ENCODE data around the gene VPS13D.

The VPS13D gene

DNA sequence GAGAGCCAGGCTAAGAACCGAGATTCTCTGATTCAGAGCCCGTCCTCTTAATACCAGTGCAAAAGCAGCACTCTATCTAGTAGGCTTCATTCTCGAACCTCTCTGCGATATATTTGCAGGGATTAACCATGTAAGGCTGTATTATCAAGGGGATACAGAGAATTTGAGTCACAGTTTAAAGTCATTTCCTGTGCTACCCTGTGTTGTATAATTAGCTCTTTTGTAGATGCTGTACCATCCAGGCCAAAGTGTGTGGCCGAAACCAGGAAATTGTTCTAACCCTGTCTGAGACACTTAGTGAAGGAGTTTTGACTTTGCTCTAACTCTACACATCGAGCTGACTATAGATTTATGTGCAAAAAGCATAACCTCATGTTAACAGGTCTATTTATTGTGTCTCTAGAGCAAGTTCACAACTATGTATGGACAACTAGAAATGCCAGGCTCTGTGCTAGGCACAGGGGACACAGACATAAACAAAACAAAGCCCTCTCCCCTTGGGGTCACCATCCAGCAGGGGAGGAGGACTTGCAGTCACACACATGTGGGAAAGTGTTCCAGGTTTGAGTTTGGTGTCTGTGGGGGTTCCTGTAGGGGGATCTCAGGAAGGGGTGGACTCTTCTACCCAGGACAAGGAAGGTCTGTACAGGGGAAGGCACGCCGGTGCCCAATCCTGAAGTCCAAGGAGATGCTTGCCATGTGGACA is 206.0 kb downstream of the VPS13D start:
- H3K4me3 ChIP-seq (ENCODE audit: low read length), result no peak overlapping the region
- 97% methylated on average over 8 of the region's 8 CpGs for WGBS
- H3K27me3 ChIP-seq (ENCODE audit: insufficient read depth, low read length), result no peaks in the 10 kb centered on the region
- no peak overlapping the region for H3K9ac ChIP-seq (ENCODE audit: low read depth, low read length)
- 0 out of 2 replicates have a peak, but pooled peaks cover 5% of the 10 kb centered on the region for H3K36me3 ChIP-seq (ENCODE audit: insufficient read depth, low read length)
- peaks cover 7% of the 10 kb centered on the region; the same call in 1 of the 2 replicates for H3K4me1 ChIP-seq (ENCODE audit: insufficient read depth, low read length)
- H3K9me3 ChIP-seq (ENCODE audit: insufficient read depth, low read depth, low read length), result no peaks in the 10 kb centered on the region
- H3K27ac ChIP-seq (ENCODE audit: low read depth, low read length), result no peak overlapping the region

DNA sequence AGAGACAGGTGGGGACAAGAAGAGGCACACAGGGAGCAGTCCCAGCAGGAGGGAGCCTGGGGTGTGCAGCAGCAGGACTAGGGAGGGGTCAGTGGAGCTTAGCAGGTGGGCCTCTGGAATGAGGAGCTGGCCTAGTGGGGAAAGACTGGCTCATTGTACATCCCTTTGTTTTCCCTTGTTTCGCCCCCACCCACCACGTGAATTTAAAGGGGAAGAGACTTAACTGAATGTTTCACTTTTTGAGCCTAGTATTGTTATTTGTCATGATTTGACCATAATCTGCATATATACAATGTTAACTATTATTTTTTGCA is 206.5 kb downstream of the VPS13D start:
- Histone ChIP-seq H3K4me1 (ENCODE audit: insufficient read depth, low read length) (peaks cover 7% of the 10 kb centered on the region; the same call in 1 of the 2 replicates), H3K27ac (ENCODE audit: low read depth, low read length) (no peak overlapping the region), H3K9me3 (ENCODE audit: insufficient read depth, low read depth, low read length) (no peaks in the 10 kb centered on the region), H3K36me3 (ENCODE audit: insufficient read depth, low read length) (peaks cover 5% of the 10 kb centered on the region; the same call in 1 of the 2 replicates), H3K4me3 (ENCODE audit: low read length) (no peak overlapping the region), H3K9ac (ENCODE audit: low read depth, low read length) (no peak overlapping the region), H3K27me3 (ENCODE audit: insufficient read depth, low read length) (no peaks in the 10 kb centered on the region)
- 100% methylated on average over 2 of the region's 2 CpGs for WGBS

DNA sequence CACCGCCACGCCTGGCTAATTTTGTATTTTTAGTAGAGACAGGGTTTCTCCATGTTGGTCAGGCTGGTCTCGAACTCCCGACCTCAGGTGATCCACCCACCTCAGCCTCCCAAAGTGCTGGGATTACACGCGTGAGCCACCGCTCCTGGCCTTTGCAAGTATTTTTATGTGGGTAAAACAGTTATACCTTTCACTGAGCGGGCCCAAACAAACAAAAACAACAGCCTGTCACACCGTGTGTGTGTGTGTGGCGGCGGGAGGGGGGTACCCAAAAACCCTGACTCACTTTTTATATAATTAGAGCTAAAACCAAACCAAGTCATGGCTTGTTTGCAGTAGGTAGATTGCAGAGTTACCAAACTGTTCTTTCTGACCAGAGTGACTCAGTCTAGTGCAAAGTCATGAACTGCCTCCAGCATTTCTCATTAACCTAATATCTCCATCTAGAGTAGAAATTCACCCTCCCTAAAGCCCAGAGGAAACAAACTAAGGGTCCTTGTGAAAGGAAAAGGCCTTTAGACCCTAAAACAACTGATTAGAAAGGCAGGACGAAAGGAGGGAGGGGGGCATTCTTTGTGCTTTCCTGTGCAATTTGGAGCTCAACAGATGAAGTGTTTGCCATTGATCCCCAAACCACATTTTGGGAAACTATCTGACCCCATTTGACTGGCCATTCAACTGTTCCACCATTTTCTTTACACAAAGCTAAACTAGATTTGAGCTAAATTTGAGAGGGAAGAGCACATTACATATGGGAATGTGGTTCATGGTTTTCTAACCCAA is 207.2 kb downstream of the VPS13D start:
- Histone ChIP-seq H3K9me3 (ENCODE audit: insufficient read depth, low read depth, low read length) (no peaks in the 10 kb centered on the region), H3K9ac (ENCODE audit: low read depth, low read length) (no peak overlapping the region), H3K4me1 (ENCODE audit: insufficient read depth, low read length) (peaks cover 7% of the 10 kb centered on the region; the same call in 1 of the 2 replicates), H3K27me3 (ENCODE audit: insufficient read depth, low read length) (no peaks in the 10 kb centered on the region), H3K4me3 (ENCODE audit: low read length) (no peak overlapping the region), H3K27ac (ENCODE audit: low read depth, low read length) (no peak overlapping the region), H3K36me3 (ENCODE audit: insufficient read depth, low read length) (peaks cover 5% of the 10 kb centered on the region; the same call in 1 of the 2 replicates)
- WGBS, result 94% methylated on average over 8 of the region's 12 CpGs

DNA sequence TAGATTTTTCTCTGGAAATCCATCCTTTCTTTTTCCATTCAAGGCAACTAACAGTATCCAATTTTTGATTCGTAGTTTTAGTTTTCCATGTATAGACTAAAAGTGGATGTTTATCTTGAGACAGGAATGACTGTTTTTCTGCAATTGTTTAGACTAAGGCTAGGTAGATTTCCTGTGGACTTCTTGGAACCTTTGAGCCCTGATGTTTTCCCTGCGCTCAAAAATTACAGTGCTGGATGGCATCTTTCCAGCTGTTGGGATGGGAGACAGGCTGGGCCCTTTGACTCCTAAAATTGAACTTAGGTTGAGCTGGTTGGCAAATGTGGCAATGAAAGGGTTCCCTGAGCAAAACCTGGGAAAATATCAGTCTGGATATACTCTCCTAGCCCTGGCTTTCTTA is 207.8 kb downstream of the VPS13D start:
- WGBS, result 96% methylated on average over 2 of the region's 2 CpGs
- no peak overlapping the region for H3K27ac ChIP-seq (ENCODE audit: low read depth, low read length)
- no peak overlapping the region for H3K4me3 ChIP-seq (ENCODE audit: low read length)
- H3K27me3 ChIP-seq (ENCODE audit: insufficient read depth, low read length), result no peaks in the 10 kb centered on the region
- no peak overlapping the region for H3K9ac ChIP-seq (ENCODE audit: low read depth, low read length)
- peaks cover 7% of the 10 kb centered on the region; the same call in 1 of the 2 replicates for H3K4me1 ChIP-seq (ENCODE audit: insufficient read depth, low read length)
- peaks cover 5% of the 10 kb centered on the region; the same call in 1 of the 2 replicates for H3K36me3 ChIP-seq (ENCODE audit: insufficient read depth, low read length)
- no peaks in the 10 kb centered on the region for H3K9me3 ChIP-seq (ENCODE audit: insufficient read depth, low read depth, low read length)

DNA sequence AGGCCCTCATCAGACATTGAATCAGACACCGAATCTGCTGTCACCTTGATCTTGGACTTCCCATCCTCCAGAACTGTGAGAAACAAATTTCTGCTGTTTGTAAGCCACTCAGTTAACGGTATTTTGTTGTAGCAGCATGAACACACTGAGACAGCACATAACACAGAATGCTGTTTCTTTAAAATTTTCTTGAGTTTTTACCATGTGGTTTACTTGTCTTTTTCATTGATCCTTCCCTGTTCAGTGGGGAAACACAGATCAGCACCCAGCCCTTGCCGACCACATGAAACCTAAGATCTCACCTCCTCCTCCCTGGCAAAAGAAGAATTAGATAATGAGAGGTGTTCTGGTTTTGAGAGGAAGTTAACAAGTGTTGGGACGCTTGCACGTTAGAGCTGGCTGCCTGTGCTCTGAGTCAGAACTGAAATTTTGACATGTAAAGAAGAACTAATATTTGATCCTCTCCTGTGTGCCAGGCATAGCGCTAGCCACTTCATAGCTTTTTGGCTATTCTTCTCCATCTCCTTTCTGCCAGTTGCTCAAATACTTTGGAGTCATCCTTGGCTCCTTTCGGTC is 208.6 kb downstream of the VPS13D start:
- Histone ChIP-seq H3K36me3 (ENCODE audit: insufficient read depth, low read length) (peaks cover 5% of the 10 kb centered on the region; the same call in 1 of the 2 replicates), H3K27me3 (ENCODE audit: insufficient read depth, low read length) (no peaks in the 10 kb centered on the region), H3K4me1 (ENCODE audit: insufficient read depth, low read length) (peaks cover 7% of the 10 kb centered on the region; the same call in 1 of the 2 replicates), H3K9ac (ENCODE audit: low read depth, low read length) (no peak overlapping the region), H3K27ac (ENCODE audit: low read depth, low read length) (no peak overlapping the region), H3K4me3 (ENCODE audit: low read length) (no peak overlapping the region), H3K9me3 (ENCODE audit: insufficient read depth, low read depth, low read length) (no peaks in the 10 kb centered on the region)
- WGBS, result 95% methylated on average over 6 of the region's 7 CpGs

DNA sequence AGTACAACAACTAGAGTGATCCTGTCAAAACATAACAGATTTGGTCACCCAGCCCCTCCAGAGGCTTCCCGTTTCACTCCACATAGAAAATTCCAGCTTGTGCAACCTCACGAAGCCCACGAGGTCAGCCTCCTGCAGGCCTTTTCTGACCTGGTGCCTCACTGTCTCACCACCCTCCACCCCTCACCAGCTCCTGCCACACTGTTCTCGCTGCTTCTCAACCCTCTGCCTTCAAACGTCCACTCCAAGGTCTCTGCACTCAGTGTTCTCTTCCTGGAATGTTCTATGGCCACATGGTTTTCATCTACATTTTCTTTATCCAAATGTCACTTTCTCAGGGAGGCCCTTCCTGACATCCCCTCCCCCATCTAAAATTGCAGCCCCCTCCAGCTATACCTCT is 209.2 kb downstream of the VPS13D start:
- H3K4me1 ChIP-seq (ENCODE audit: insufficient read depth, low read length), result peaks cover 5% of the 10 kb centered on the region; the same call in 1 of the 2 replicates

DNA sequence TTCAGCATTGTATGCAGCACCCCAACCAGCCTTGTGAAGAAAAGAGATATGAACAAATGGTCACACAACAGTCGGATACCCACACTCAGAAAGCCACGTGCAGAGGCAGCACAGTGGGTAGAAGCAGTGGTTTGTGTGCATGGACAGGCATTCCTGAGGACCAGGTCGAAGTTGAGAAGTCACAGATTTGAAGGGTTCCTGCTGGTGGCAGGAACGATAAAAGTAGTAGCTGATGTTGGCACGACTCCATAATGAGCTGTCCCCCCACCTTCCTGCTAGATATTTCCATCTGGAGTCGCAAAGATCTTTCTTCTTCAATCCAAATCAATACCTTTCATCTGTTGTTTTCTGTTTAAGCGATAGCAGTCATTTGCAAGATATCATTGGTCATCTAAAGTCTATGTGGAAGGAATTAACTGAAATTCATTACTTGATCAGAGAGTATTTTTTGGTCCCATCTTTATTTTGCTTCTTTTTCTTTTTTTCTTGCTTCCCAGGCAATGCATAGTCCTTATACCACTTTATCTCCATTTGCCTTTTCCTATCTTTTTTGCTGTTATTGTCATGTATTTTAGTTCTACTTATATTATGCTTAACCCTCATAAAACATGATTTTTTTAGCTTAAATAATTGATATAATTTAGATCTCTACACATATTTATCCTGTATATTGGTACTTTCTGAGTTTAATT is 211.7 kb downstream of the VPS13D start:
- Histone ChIP-seq H3K9me3 (ENCODE audit: insufficient read depth, low read depth, low read length) (no peaks in the 10 kb centered on the region), H3K4me1 (ENCODE audit: insufficient read depth, low read length) (no peaks in the 10 kb centered on the region), H3K9ac (ENCODE audit: low read depth, low read length) (no peak overlapping the region), H3K27me3 (ENCODE audit: insufficient read depth, low read length) (no peaks in the 10 kb centered on the region), H3K4me3 (ENCODE audit: low read length) (no peak overlapping the region), H3K27ac (ENCODE audit: low read depth, low read length) (no peak overlapping the region), H3K36me3 (ENCODE audit: insufficient read depth, low read length) (peaks cover 5% of the 10 kb centered on the region; the same call in 1 of the 2 replicates)
- 92% methylated on average over 7 of the region's 7 CpGs for WGBS

More for the DNA sequence above, 209.2 kb downstream of the VPS13D start:
- peaks cover 5% of the 10 kb centered on the region; the same call in 1 of the 2 replicates for H3K36me3 ChIP-seq (ENCODE audit: insufficient read depth, low read length)
- no peaks in the 10 kb centered on the region for H3K27me3 ChIP-seq (ENCODE audit: insufficient read depth, low read length)
- WGBS, result 88% methylated on average over 5 of the region's 5 CpGs
- no peak overlapping the region for H3K27ac ChIP-seq (ENCODE audit: low read depth, low read length)
- no peaks in the 10 kb centered on the region for H3K9me3 ChIP-seq (ENCODE audit: insufficient read depth, low read depth, low read length)
- no peak overlapping the region for H3K4me3 ChIP-seq (ENCODE audit: low read length)
- H3K9ac ChIP-seq (ENCODE audit: low read depth, low read length), result no peak overlapping the region

DNA sequence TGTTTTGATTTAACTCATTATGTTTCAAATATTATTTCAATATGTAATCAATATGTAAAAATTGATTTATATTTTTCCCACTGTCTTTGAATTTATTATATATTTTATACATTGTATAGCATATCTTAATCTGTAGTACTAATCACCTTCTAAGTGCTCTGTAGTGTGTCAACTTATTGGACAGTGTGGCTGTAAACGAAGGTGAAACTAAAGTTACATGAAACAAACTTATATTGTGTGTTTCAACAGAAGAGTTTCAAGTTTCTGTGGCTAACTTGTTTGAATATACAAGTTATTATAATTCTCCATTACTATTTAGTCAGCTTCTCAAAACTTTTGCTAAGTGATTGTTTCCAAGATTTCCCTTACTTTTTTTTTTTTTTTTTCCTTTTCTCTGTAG is 212.4 kb downstream of the VPS13D start:
- Histone ChIP-seq H3K27me3 (ENCODE audit: insufficient read depth, low read length) (no peaks in the 10 kb centered on the region), H3K36me3 (ENCODE audit: insufficient read depth, low read length) (peaks cover 5% of the 10 kb centered on the region; the same call in 1 of the 2 replicates), H3K27ac (ENCODE audit: low read depth, low read length) (no peak overlapping the region), H3K4me3 (ENCODE audit: low read length) (no peak overlapping the region), H3K4me1 (ENCODE audit: insufficient read depth, low read length) (0 out of 2 replicates have a peak, but pooled peaks cover 2% of the 10 kb centered on the region), H3K9me3 (ENCODE audit: insufficient read depth, low read depth, low read length) (no peaks in the 10 kb centered on the region), H3K9ac (ENCODE audit: low read depth, low read length) (no peak overlapping the region)
- WGBS, result 100% methylated on average over 1 of the region's 1 CpG

DNA sequence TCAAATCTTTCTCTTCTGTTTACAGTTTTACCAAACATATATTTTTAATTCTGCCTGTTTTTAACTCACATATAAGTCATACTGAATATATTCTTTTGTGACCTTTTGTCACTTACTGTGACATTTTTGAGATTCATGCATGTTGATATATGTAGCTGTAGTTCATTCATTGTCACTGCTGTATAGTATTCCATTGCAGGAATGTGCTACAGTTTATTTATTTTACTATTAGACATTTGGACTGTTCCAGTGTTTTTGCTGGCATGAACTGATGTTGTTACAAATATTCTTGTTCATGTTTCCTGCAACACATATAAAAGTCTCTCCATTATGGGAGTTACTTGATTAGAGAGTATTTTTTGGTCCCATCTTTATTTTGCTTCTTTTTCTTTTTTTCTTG is 213.3 kb downstream of the VPS13D start:
- no peak overlapping the region for H3K9ac ChIP-seq (ENCODE audit: low read depth, low read length)
- no peaks in the 10 kb centered on the region for H3K27me3 ChIP-seq (ENCODE audit: insufficient read depth, low read length)
- H3K4me1 ChIP-seq (ENCODE audit: insufficient read depth, low read length), result 0 out of 2 replicates have a peak, but pooled peaks cover 7% of the 10 kb centered on the region
- H3K27ac ChIP-seq (ENCODE audit: low read depth, low read length), result no peak overlapping the region
- peaks cover 4% of the 10 kb centered on the region; the same call in 1 of the 2 replicates for H3K36me3 ChIP-seq (ENCODE audit: insufficient read depth, low read length)
- no peak overlapping the region for H3K4me3 ChIP-seq (ENCODE audit: low read length)
- H3K9me3 ChIP-seq (ENCODE audit: insufficient read depth, low read depth, low read length), result no peaks in the 10 kb centered on the region

DNA sequence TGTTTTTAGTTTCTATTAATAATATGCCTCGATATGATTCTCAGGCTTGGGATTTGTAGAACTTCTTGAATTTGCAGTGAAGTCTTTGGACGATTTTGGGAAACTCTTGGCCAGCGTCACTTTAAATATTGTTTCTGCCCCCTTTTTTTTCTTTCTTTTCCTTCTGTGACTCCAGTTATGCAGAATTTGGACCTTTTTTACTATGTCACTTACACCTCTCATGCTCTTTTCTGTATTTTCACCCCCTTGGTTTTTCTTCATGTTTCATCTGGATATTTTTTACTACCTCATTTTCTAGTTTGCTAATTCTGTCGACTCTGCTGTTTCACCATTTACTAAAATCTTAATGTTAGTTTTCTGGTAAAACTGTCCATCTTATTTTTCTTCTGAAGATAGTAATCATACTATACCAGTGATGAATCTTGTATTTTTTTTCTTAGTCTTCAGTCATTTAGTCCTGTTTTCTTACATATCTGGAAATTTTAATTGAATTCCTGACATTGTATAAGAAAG is 214.6 kb downstream of the VPS13D start:
- 98% methylated on average over 3 of the region's 4 CpGs for WGBS
- no peak overlapping the region for H3K9ac ChIP-seq (ENCODE audit: low read depth, low read length)
- no peaks in the 10 kb centered on the region for H3K27me3 ChIP-seq (ENCODE audit: insufficient read depth, low read length)
- H3K4me1 ChIP-seq (ENCODE audit: insufficient read depth, low read length), result 0 out of 2 replicates have a peak, but pooled peaks cover 10% of the 10 kb centered on the region
- no peak overlapping the region for H3K27ac ChIP-seq (ENCODE audit: low read depth, low read length)
- no peaks in the 10 kb centered on the region for H3K9me3 ChIP-seq (ENCODE audit: insufficient read depth, low read depth, low read length)
- H3K36me3 ChIP-seq (ENCODE audit: insufficient read depth, low read length), result no peaks in the 10 kb centered on the region; the same call in 1 of the 2 replicates
- no peak overlapping the region for H3K4me3 ChIP-seq (ENCODE audit: low read length)

All from HUES64 (cell line).